IMR-90 (cell line): Measurements from ENCODE around the gene POLR1E. TPM values are rescaled to one million over a fixed set of nuclear protein-coding genes. Genes with fewer than 3 reads are reported as not detected.

Source experiments
- ATAC-seq: fragments of 200-7000 bp; cut with Tn5 transposase; 2 replicates; pipeline ENCODE4 v1.9.1; 2020; ENCODE audit warnings: low read depth, mild to moderate bottlenecking, moderate library complexity
- BruUV-seq: library from RNA; stranded (reverse); fragments of 400-500 nt; replicated peaks from 2 replicates; lab custom pipeline; 2021; lab: Mats Ljungman, UMichigan
- CTCF ChIA-PET: fragments of 300-600 bp; formaldehyde crosslinking; extraction: SDS; loops from one replicate; lab custom pipeline; 2021; ENCODE audit warnings: antibody characterized with exemption; lab: Yijun Ruan, JAX
- POLR2A ChIA-PET: fragments of 300-600 bp; sonication (Branson Sonifier 250); formaldehyde crosslinking; loops from one replicate; lab custom pipeline; 2022; ENCODE audit warnings: antibody characterized with exemption; ENCODE audit not compliant: unreplicated experiment; lab: Charles Lee
- DNase-seq: peaks from one replicate; pipeline ENCODE4 v3.0.0; 2013
- H2AFZ ChIP-seq: replicated peaks from 2 replicates; pipeline ENCODE3; 2013; ENCODE audit warnings: low read length, mild to moderate bottlenecking; ENCODE audit not compliant: poor library complexity
- H2AK5ac ChIP-seq: 2 replicates; pipeline ENCODE4 v1.6.1; 2013; ENCODE audit warnings: low read depth, low read length, inconsistent platforms
- H2AK9ac ChIP-seq: replicated peaks from 2 replicates; pipeline ENCODE3; 2013; ENCODE audit warnings: mild to moderate bottlenecking, low read depth, low read length, moderate library complexity; ENCODE audit not compliant: poor library complexity
- H2BK120ac ChIP-seq: 2 replicates; pipeline ENCODE4 v1.6.1; 2013; ENCODE audit warnings: low read depth, low read length, inconsistent platforms
- H2BK15ac ChIP-seq: 3 replicates; pipeline ENCODE4 v1.6.1; 2013; ENCODE audit warnings: low read depth, low read length, inconsistent platforms
- H2BK20ac ChIP-seq: 2 replicates; pipeline ENCODE4 v1.6.1; 2013; ENCODE audit warnings: low read depth, mild to moderate bottlenecking, inconsistent platforms, low read length, moderate library complexity
- H2BK5ac ChIP-seq: 2 replicates; pipeline ENCODE4 v1.6.1; 2013; ENCODE audit warnings: mild to moderate bottlenecking, low read depth, low read length, inconsistent platforms; ENCODE audit not compliant: poor library complexity, severe bottlenecking
- H3K14ac ChIP-seq: replicated peaks from 2 replicates; pipeline ENCODE4 v1.6.1; 2013; ENCODE audit warnings: low read depth, low read length, inconsistent platforms
- H3K18ac ChIP-seq: 2 replicates; pipeline ENCODE4 v1.6.1; 2013; ENCODE audit warnings: low read depth, low read length, control low read depth
- H3K23ac ChIP-seq: 2 replicates; pipeline ENCODE4 v1.6.1; 2013; ENCODE audit warnings: low read depth, low read length, inconsistent platforms
- H3K27ac ChIP-seq: 2 replicates; pipeline ENCODE4 v1.5.1; 2013; ENCODE audit warnings: mild to moderate bottlenecking, control low read depth, low read length; ENCODE audit not compliant: insufficient read depth
- H3K27me3 ChIP-seq: 2 replicates; pipeline ENCODE4 v1.6.1; 2013; ENCODE audit warnings: low read length; ENCODE audit not compliant: control insufficient read depth, insufficient read depth
- H3K36me3 ChIP-seq: 2 replicates; pipeline ENCODE4 v1.6.1; 2013; ENCODE audit warnings: low read length, mixed read lengths; ENCODE audit not compliant: control insufficient read depth, insufficient read depth
- H3K4ac ChIP-seq: 2 replicates; pipeline ENCODE4 v1.6.1; 2013; ENCODE audit warnings: low read depth, low read length, inconsistent platforms
- H3K4me1 ChIP-seq: 2 replicates; pipeline ENCODE4 v1.6.1; 2013; ENCODE audit warnings: low read length, mixed read lengths; ENCODE audit not compliant: control insufficient read depth, insufficient read depth
- H3K4me2 ChIP-seq: 2 replicates; pipeline ENCODE4 v1.6.1; 2013; ENCODE audit warnings: low read depth, mild to moderate bottlenecking, control low read depth, low read length, moderate library complexity
- H3K4me3 ChIP-seq: 2 replicates; pipeline ENCODE4 v1.5.1; 2013; ENCODE audit warnings: low read depth, mild to moderate bottlenecking, control low read depth, low read length, moderate library complexity; ENCODE audit not compliant: insufficient read depth
- H3K56ac ChIP-seq: 2 replicates; pipeline ENCODE4 v1.6.1; 2013; ENCODE audit warnings: low read length, inconsistent platforms; ENCODE audit not compliant: insufficient read depth; ENCODE audit errors: extremely low read depth
- H3K79me1 ChIP-seq, 2 experiments: 2 replicates each; pipeline ENCODE4 v1.6.1; 2013; ENCODE audit warnings: low read length in 2 of 2, inconsistent platforms in 1 of 2, low read depth in 1 of 2
- H3K9ac ChIP-seq: 2 replicates; pipeline ENCODE4 v1.6.1; 2013; ENCODE audit warnings: low read depth, low read length, control low read depth
- H3K9me1 ChIP-seq: 2 replicates; pipeline ENCODE4 v1.6.1; 2013; ENCODE audit warnings: low read length, inconsistent platforms; ENCODE audit not compliant: insufficient read depth
- H3K9me3 ChIP-seq: 2 replicates; pipeline ENCODE4 v1.6.1; 2013; ENCODE audit warnings: low read length; ENCODE audit not compliant: control insufficient read depth, insufficient read depth
- H4K20me1 ChIP-seq: 2 replicates; pipeline ENCODE4 v1.6.1; 2013; ENCODE audit warnings: low read length, inconsistent platforms; ENCODE audit not compliant: insufficient read depth
- H4K5ac ChIP-seq: 2 replicates; pipeline ENCODE4 v1.6.1; 2013; ENCODE audit warnings: mild to moderate bottlenecking, low read depth, low read length, control low read depth
- H4K8ac ChIP-seq, 2 experiments: 2 replicates each; pipeline ENCODE4 v1.6.1; 2013; ENCODE audit warnings: low read depth in 2 of 2, low read length in 2 of 2, control low read depth in 1 of 2, inconsistent platforms in 1 of 2
- H4K91ac ChIP-seq: 2 replicates; pipeline ENCODE4 v1.6.1; 2013; ENCODE audit warnings: low read depth, low read length, inconsistent platforms; ENCODE audit not compliant: insufficient read depth
- BHLHE40 ChIP-seq: fragments of 150-350 bp; IDR thresholded peaks from 2 replicates; pipeline ENCODE4 v1.6.1; 2016; ENCODE audit warnings: mild to moderate bottlenecking, low read depth, low read length
- CEBPB ChIP-seq: IDR thresholded peaks from 2 replicates; pipeline ENCODE4 v1.6.1; 2012; ENCODE audit warnings: low read depth, low read length, improper control_type of control experiment
- CHD1 ChIP-seq: IDR thresholded peaks from 2 replicates; pipeline ENCODE4 v1.6.1; 2012; ENCODE audit warnings: low read depth, low read length, improper control_type of control experiment
- CTCF ChIP-seq: conservative IDR thresholded peaks from 2 replicates; pipeline ENCODE4 v1.5.1; 2012; ENCODE audit warnings: mild to moderate bottlenecking, low read depth, low read length, improper control_type of control experiment
- FOS ChIP-seq: fragments of 150-350 bp; IDR thresholded peaks from 2 replicates; pipeline ENCODE4 v1.6.1; 2016; ENCODE audit warnings: low read depth, low read length
- MAFK ChIP-seq: IDR thresholded peaks from 2 replicates; pipeline ENCODE4 v1.6.1; 2012; ENCODE audit warnings: low read depth, low read length, improper control_type of control experiment
- MAZ ChIP-seq: IDR thresholded peaks from 2 replicates; pipeline ENCODE4 v1.6.1; 2012; ENCODE audit warnings: low read depth, mild to moderate bottlenecking, low read length, improper control_type of control experiment, moderate library complexity, borderline replicate concordance
- MXI1 ChIP-seq: IDR thresholded peaks from 2 replicates; pipeline ENCODE4 v1.6.1; 2012; ENCODE audit warnings: low read depth, mild to moderate bottlenecking, low read length, moderate library complexity, borderline replicate concordance
- NFE2L2 ChIP-seq: fragments of 150-350 bp; IDR thresholded peaks from 2 replicates; pipeline ENCODE4 v1.6.1; 2016; ENCODE audit warnings: low read depth, mild to moderate bottlenecking, low read length
- POLR2A ChIP-seq: IDR thresholded peaks from 2 replicates; pipeline ENCODE4 v1.6.1; 2012; ENCODE audit warnings: mild to moderate bottlenecking, low read depth, low read length
- RAD21 ChIP-seq: IDR thresholded peaks from 2 replicates; pipeline ENCODE4 v1.6.1; 2012; ENCODE audit warnings: low read length, improper control_type of control experiment
- RCOR1 ChIP-seq: IDR thresholded peaks from 2 replicates; pipeline ENCODE4 v1.6.1; 2012; ENCODE audit warnings: mild to moderate bottlenecking, low read length, improper control_type of control experiment; ENCODE audit not compliant: insufficient replicate concordance
- RFX5 ChIP-seq: IDR thresholded peaks from 2 replicates; pipeline ENCODE4 v1.8.0; 2012; ENCODE audit warnings: low read depth, mild to moderate bottlenecking, low read length, moderate library complexity
- SMC3 ChIP-seq: fragments of 150-350 bp; IDR thresholded peaks from 2 replicates; pipeline ENCODE4 v1.6.1; 2016; ENCODE audit warnings: low read depth, mild to moderate bottlenecking, antibody characterized with exemption, low read length, moderate library complexity
- USF2 ChIP-seq: fragments of 150-350 bp; IDR thresholded peaks from 2 replicates; pipeline ENCODE4 v1.6.1; 2017; ENCODE audit warnings: mild to moderate bottlenecking, antibody characterized with exemption, low read length, low read depth
- WGBS, 2 experiments: methylation state at CpG; one replicate each; pipeline versions ENCODE4 v1.1.5 to v1.1.7; 2013; ENCODE audit warnings: missing lambda C conversion rate in 2 of 2; ENCODE audit not compliant: insufficient read length in 1 of 2; ENCODE audit errors: extremely low coverage in 2 of 2; 5-methylcytosine and 5-hydroxymethylcytosine counted together
- dilution Hi-C: fragments of 300-500 bp; cut with HindIII; formaldehyde crosslinking; loops from one replicate; pipeline ENCODE4 v1.14.3; 2018; ENCODE audit warnings: low sequenced_read_pairs; ENCODE audit not compliant: unreplicated experiment
- in situ Hi-C: fragments of 300-500 bp; cut with MboI; formaldehyde crosslinking; loops from 3 replicates; pipeline ENCODE4 v1.14.3; 2019; ENCODE audit warnings: low sequenced_read_pairs, inconsistent platforms, mixed read lengths
- intact Hi-C: fragments of 100-400 bp; cut with micrococcal nuclease; formaldehyde crosslinking; loops from 2 replicates; pipeline ENCODE4 v1.10.0; 2022
- polyA plus RNA-seq, 3 experiments: library from polyadenylated mRNA; depleted of rRNA; stranded (reverse); fragments of >200 nt; gene quantifications; 2 replicates each; pipeline ENCODE4 v1.2.3, GENCODE V29; 2012; ENCODE audit warnings: low replicate concordance in 1 of 3
- total RNA-seq: library from RNA; depleted of rRNA; stranded (reverse); fragments of >200 nt; gene quantifications from 2 replicates; pipeline ENCODE4 v1.2.3, GENCODE V29; 2012
- TF ChIP-seq, protein P1 (sequence below): fragments of 150-350 bp; IDR thresholded peaks from 2 replicates; pipeline ENCODE4 v1.6.1; 2016; ENCODE audit warnings: low read depth, mild to moderate bottlenecking, low read length, moderate library complexity, borderline replicate concordance

Gene POLR1E
- total and polyA plus RNA-seq, 2 of the 4 experiments (the other 2 are of a cell fraction), result 48.0 to 71.9 TPM

- H3K23ac ChIP-seq, result no peak overlapping the region
- H3K9me1 ChIP-seq, result no peaks in the 10 kb centered on the region
- TF ChIP-seq POLR2A, result no peak
- no peak for TF ChIP-seq MXI1
- TF ChIP-seq CEBPB, result no peak
- TF ChIP-seq, protein P1, sequence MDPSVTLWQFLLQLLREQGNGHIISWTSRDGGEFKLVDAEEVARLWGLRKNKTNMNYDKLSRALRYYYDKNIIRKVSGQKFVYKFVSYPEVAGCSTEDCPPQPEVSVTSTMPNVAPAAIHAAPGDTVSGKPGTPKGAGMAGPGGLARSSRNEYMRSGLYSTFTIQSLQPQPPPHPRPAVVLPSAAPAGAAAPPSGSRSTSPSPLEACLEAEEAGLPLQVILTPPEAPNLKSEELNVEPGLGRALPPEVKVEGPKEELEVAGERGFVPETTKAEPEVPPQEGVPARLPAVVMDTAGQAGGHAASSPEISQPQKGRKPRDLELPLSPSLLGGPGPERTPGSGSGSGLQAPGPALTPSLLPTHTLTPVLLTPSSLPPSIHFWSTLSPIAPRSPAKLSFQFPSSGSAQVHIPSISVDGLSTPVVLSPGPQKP, result no peak
- TF ChIP-seq SMC3, result no peak
- TF ChIP-seq MAZ, result no peak
- TF ChIP-seq RFX5, result no peak
- no peak for TF ChIP-seq MAFK
- no peak for TF ChIP-seq RAD21
- TF ChIP-seq BHLHE40, result no peak
- no peak for TF ChIP-seq NFE2L2
- TF ChIP-seq FOS, result no peak
- TF ChIP-seq USF2, result no peak
- no peak for TF ChIP-seq CHD1
- TF ChIP-seq CTCF, result no peak
- no peak for TF ChIP-seq RCOR1
- no peak overlapping the region for H3K14ac ChIP-seq
- WGBS, 2 experiments, result no CpG with 5 or more reads among the region's 1 CpG
- no peak overlapping the region for H2BK20ac ChIP-seq
- no peak overlapping the region for H3K18ac ChIP-seq
- BruUV-seq, result no TSS peak
- H3K4me1 ChIP-seq, result no peaks in the 10 kb centered on the region
- no peak for DNase-seq
- no peak overlapping the region for H3K4me3 ChIP-seq
- H3K36me3 ChIP-seq, result peaks cover 10% of the 10 kb centered on the region; the same call in 1 of the 2 replicates
- no peak overlapping the region for H4K91ac ChIP-seq
- H4K20me1 ChIP-seq, result no peaks in the 10 kb centered on the region
- CTCF ChIA-PET, result no interaction called here
- H3K4me2 ChIP-seq, result no peak overlapping the region
- intact Hi-C loops, result no loop called here
- H3K9ac ChIP-seq, result no peak overlapping the region
- no peak overlapping the region for H4K5ac ChIP-seq
- no peak overlapping the region for H2AK9ac ChIP-seq
- no peak overlapping the region for H2AFZ ChIP-seq
- H4K8ac ChIP-seq, result no peak overlapping the region
- no peak overlapping the region for H2BK120ac ChIP-seq
- in situ Hi-C loops, result no loop called here
- no peak overlapping the region for H2BK15ac ChIP-seq
- no peaks in the 10 kb centered on the region for H3K27me3 ChIP-seq
- H3K4ac ChIP-seq, result no peak overlapping the region
- POLR2A ChIA-PET, result no interaction called here
- H3K56ac ChIP-seq, result no peak overlapping the region
- H3K27ac ChIP-seq, result no peak overlapping the region
- H2BK5ac ChIP-seq, result no peak overlapping the region
- ATAC-seq, result no peak
- dilution Hi-C loops, result no loop called here
- peaks cover 0 to 7% of the 10 kb centered on the region in 2 experiments; a peak in 2 of 4 replicates for H3K79me1 ChIP-seq
- H3K9me3 ChIP-seq, result no peaks in the 10 kb centered on the region
- no peak overlapping the region for H2AK5ac ChIP-seq
Measured at GRCh38 chr9:37543468-37543867, 57.7 kb downstream of the POLR1E start.
